Testis (tissue), 3 donors: ENCODE measurements around the gene NAP1L5. TPM values are rescaled to one million over a fixed set of nuclear protein-coding genes. Genes with fewer than 3 reads are reported as not detected.

Experiments
- DNase-seq: peaks from one replicate; pipeline ENCODE4 v3.0.0-alpha.2; 2019
- H3K27ac ChIP-seq, 2 donors: fragments of 200-600 bp; sonication (generic); one replicate each; pipeline ENCODE4 v1.5.1; 2019
- H3K27me3 ChIP-seq: fragments of 200-600 bp; sonication (generic); one replicate; pipeline ENCODE4 v1.5.1; 2019
- H3K36me3 ChIP-seq: fragments of 200-600 bp; sonication (generic); one replicate; pipeline ENCODE4 v1.5.1; 2017; ENCODE audit warnings: low read depth; ENCODE audit errors: missing control alignments
- H3K4me1 ChIP-seq: fragments of 200-600 bp; sonication (generic); one replicate; pipeline ENCODE4 v1.5.1; 2019
- H3K4me3 ChIP-seq, 2 donors: fragments of 200-600 bp; sonication (generic); one replicate each; pipeline ENCODE4 v1.5.1; 2017 to 2019
- H3K9me3 ChIP-seq: fragments of 200-600 bp; sonication (generic); one replicate; pipeline ENCODE4 v1.5.1; 2017
- CTCF ChIP-seq, 3 experiments: fragments of 450-650 bp in 2 of 3; fragments of 200-600 bp in 1 of 3; sonication (generic) in 1 of 3; IDR thresholded peaks; one replicate each; pipeline ENCODE4 v1.5.1; 2016 to 2019; ENCODE audit warnings: antibody characterized with exemption in 3 of 3, mild to moderate bottlenecking in 2 of 3, moderate library complexity in 1 of 3
- POLR2A ChIP-seq: fragments of 450-650 bp; IDR thresholded peaks from one replicate; pipeline ENCODE4 v1.6.1; 2017; ENCODE audit warnings: antibody characterized with exemption, mild to moderate bottlenecking, moderate library complexity
- WGBS, 2 donors: methylation state at CpG; one replicate each; pipeline ENCODE4 v1.1.5; 2018; 5-methylcytosine and 5-hydroxymethylcytosine counted together
- intact Hi-C: fragments of 100-400 bp; cut with DNase I; formaldehyde crosslinking; loops from one replicate; pipeline ENCODE4 v1.15.1; 2023; ENCODE audit warnings: low total_unique reads
- polyA plus RNA-seq: library from polyadenylated mRNA; stranded (reverse); fragments of 350-450 nt; fragmentation: Illumina TruSeq; extraction: RNeasy Lipid Tissue Mini Kit (QIAGEN cat#74804); gene quantifications from one replicate; pipeline ENCODE4 v1.2.3, GENCODE V29; 2014; ENCODE audit warnings: low read depth, low replicate concordance; ENCODE audit not compliant: insufficient read depth
- total RNA-seq, 2 donors: library from RNA; depleted of rRNA; stranded (reverse); fragments of >200 nt; gene quantifications; one replicate each; pipeline ENCODE4 v1.2.3, GENCODE V29; 2016

Gene NAP1L5
- total and polyA plus RNA-seq, 3 donors from 2014 or later, result 13.9 to 16.1 (median 15.4) TPM

GRCh38 chr4:88732714-88733368 lies 35.2 kb upstream of the NAP1L5 start:
- H3K27ac ChIP-seq, result no peak overlapping the region
- H3K36me3 ChIP-seq, result no peaks in the 10 kb centered on the region
- WGBS, 2 donors, result 94 to 96% methylated on average over 5 of the region's 5 CpGs

GRCh38 chr4:88731381-88731780 lies 33.8 kb upstream of the NAP1L5 start:
- Histone ChIP-seq H3K4me1 (peaks cover 4% of the 10 kb centered on the region), H3K4me3 (no peak overlapping the region), H3K27ac (no peak overlapping the region), H3K9me3 (no peaks in the 10 kb centered on the region), H3K36me3 (no peaks in the 10 kb centered on the region), H3K27me3 (no peaks in the 10 kb centered on the region)
- 86 to 98% methylated on average over 4 of the region's 4 CpGs for WGBS, 2 donors
- intact Hi-C loops, result no loop called here
- TF ChIP-seq POLR2A, result no peak
- TF ChIP-seq CTCF (IDR thresholded peaks at IDR 0.05), result no peak
- DNase-seq, result no peak

More at GRCh38 chr4:88732714-88733368, 35.2 kb upstream of the NAP1L5 start:
- no peak for TF ChIP-seq CTCF (IDR thresholded peaks at IDR 0.05)
- TF ChIP-seq POLR2A, result no peak
- Histone ChIP-seq H3K4me1 (peaks cover 17% of the 10 kb centered on the region), H3K9me3 (no peaks in the 10 kb centered on the region), H3K4me3 (no peak overlapping the region), H3K27me3 (no peaks in the 10 kb centered on the region)
- intact Hi-C loops, result no loop called here
- no peak for DNase-seq

GRCh38 chr4:88730811-88731210 lies 33.2 kb upstream of the NAP1L5 start:
- Histone ChIP-seq H3K27me3 (no peaks in the 10 kb centered on the region), H3K27ac (no peak overlapping the region), H3K36me3 (no peaks in the 10 kb centered on the region), H3K4me1 (peaks cover 3% of the 10 kb centered on the region), H3K9me3 (no peaks in the 10 kb centered on the region), H3K4me3 (no peak overlapping the region)
- intact Hi-C loops, result no loop called here
- TF ChIP-seq CTCF (IDR thresholded peaks at IDR 0.05), result no peak
- TF ChIP-seq POLR2A, result no peak
- WGBS, 2 donors, result 90 to 93% methylated on average over 5 of the region's 5 CpGs
- no peak for DNase-seq

- TF ChIP-seq POLR2A (no peak), CTCF (IDR thresholded peaks at IDR 0.05) (no peak)
- 87 to 88% methylated on average over 6 of the region's 6 CpGs for WGBS, 2 donors
Observed at GRCh38 chr4:88729146-88729760, 31.6 kb upstream of the NAP1L5 start.

GRCh38 chr4:88728146-88728545 lies 30.5 kb upstream of the NAP1L5 start:
- WGBS, 2 donors, result 72 to 94% methylated on average over 5 to 6 of the region's 6 CpGs
- Histone ChIP-seq H3K27me3 (no peaks in the 10 kb centered on the region), H3K9me3 (no peaks in the 10 kb centered on the region), H3K4me3 (no peak overlapping the region), H3K36me3 (no peaks in the 10 kb centered on the region), H3K4me1 (no peaks in the 10 kb centered on the region), H3K27ac (no peak overlapping the region)
- no peak for DNase-seq
- TF ChIP-seq POLR2A, result no peak
- TF ChIP-seq CTCF (IDR thresholded peaks at IDR 0.05), result no peak
- intact Hi-C loops, result no loop called here

More at GRCh38 chr4:88729146-88729760, 31.6 kb upstream of the NAP1L5 start:
- Histone ChIP-seq H3K36me3 (no peaks in the 10 kb centered on the region), H3K4me3 (no peak overlapping the region), H3K27ac (no peak overlapping the region), H3K4me1 (no peaks in the 10 kb centered on the region), H3K9me3 (no peaks in the 10 kb centered on the region), H3K27me3 (no peaks in the 10 kb centered on the region)
- DNase-seq, result no peak
- intact Hi-C loops, result no loop called here
